Stimulated activated CD4-positive, alpha-beta T cell treated with anti-CD3 and anti-CD28 coated beads, Interleukin-12 subunit alpha, Interleukin-12 subunit beta, amount 100 ng/mL, for 48 hours (primary cell): ENCODE data around the gene RNU5D-1.

Experiments
- DNase-seq, 3 donors: peaks; one replicate each; pipeline ENCODE4 v3.0.0-alpha.2; 2020; ENCODE audit warnings: low read depth in 2 of 3, low spot score in 1 of 3

The RNU5D-1 gene

DNA sequence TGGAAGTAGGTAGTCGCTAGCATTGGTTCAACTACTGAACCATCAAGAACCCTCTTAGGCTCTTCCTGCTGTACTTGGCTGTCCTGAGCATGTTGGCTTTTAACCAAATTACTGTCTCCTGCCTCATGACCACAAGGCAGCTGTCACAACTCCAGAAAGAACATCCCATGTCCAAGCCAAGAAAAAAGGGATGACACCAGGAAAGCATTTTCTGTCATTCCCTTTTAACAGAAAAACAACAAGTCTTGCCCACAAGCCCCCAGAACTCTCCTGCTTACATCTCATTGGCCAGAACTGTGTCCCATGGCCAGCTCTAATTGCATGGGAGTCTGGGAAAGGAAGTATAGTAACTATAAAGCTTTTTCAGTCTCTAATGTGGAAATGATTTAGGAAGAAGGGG, 2.4 kb upstream of the RNU5D-1 start:
- no peak for DNase-seq

GRCh38 chr1:44724955-44725698, 5.8 kb downstream of the RNU5D-1 start:
- no peak for DNase-seq

DNA sequence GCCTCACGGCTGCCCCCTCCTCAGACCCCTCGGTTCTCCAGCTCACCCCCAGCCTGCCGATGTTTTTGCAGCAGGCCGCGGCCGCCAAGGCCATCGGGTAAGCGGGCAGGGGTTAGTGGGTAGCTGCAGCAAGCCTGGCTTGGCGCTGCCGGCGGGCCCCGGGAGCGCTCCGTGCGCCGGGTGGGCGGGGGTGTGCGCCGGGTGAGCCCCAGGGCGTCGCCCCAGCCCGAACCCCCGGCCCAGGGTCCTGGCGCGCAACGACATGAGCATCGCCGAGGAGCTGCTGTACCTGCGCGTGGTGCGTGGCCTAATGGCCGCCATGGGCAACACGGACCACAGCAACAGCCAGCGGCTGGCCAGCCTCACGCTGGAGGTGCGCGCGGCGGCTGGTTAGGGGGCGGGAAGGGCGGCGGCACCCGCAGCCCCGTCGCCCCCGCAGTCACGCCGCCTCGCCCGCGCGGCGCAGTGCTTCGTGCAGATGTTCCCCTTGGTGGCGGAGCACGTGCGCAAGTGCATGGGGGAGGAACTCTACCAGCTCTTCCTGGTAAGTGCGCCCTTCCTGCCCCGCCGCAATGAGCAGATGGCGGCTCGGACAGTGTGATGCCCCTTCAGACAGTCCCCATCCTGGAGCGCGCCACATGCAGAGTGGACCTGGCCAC, 6.5 kb downstream of the RNU5D-1 start:
- no peak for DNase-seq

DNA sequence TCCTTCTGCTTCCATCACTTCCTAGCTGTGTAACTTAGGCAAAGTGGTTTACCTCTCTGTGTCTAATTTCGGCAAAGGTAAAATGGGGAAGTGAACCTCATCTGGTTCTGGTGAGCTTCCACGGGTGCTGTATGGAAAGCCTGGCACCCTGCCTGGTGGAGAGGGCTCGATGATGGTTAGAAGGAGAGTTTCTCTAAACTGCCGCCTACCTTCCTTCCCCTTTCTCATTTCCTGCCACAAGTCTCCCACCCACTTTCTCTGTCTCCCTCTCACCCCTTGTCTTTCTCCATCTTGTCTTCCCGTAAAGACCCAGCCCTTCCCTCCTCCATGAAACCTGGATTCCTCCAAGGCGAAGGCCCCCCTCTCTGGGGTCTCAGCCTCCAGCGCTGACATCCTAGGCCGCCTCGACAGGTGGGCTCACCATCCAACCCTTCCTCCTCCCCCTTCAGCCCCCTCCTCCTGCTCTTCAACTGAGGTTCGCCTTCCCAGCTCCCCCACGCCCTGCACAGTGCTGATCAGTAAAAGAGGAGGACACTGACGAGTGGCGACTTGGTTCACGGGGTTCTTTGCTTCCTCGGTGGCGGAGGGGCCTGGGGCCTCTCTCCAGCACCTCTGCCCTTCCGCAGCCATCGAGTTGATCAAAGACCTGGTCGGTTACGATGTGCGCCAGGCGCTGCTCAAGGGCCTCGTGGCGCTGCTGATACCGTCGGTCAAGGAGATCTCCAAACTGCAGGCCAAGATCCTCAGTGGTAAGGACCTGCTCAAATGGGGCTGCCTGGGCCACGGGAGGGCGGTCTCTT, 7.3 kb downstream of the RNU5D-1 start:
- DNase-seq = peak in 2 of 3 donors; percentile 55 to 59

DNA sequence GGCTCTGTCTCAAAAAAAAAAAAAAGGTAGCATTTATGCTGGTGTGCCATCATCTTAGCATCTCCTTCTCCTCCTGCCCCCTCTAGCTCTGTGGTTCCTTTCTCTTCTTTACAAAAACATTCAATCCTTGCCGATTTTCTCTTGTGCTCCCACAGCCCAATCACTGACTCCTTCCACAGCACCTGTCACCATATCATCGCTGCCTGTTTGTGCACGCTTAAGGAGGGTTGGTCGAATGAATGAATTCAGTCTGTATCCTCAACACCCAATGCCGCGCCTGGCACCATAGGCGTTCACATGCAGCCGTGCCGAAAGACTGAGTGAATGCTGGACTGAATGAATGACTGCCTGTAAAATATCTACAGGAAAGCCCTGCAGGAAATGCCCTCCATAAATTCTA, 7.9 kb downstream of the RNU5D-1 start:
- DNase-seq = no peak

- peak; percentile 81 to 86 (median 82) for DNase-seq
These were observed 9.2 kb downstream of the RNU5D-1 start for GRCh38 chr1:44721485-44722361.

DNA sequence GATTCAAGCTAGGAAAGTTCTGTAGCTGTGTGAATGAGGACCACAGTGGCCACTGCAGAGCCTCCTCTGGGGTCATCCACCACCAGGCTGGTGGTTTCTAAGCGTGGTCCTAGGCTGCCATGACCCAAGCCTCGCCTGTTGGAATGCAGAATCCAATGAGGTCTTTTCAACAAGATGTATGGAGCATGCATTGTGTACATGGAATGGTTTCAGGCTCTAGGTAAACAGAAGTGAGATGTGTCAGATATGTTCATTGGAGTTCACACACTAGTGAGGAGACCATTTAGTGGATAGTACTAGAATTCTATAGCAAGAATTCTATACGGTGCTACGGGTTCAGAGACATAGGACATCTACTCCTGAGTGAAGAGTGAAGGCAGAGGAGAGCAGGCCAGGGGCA, 10.7 kb downstream of the RNU5D-1 start:
- no peak for DNase-seq

GRCh38 chr1:44719318-44719717, 11.7 kb downstream of the RNU5D-1 start:
- no peak for DNase-seq

DNA sequence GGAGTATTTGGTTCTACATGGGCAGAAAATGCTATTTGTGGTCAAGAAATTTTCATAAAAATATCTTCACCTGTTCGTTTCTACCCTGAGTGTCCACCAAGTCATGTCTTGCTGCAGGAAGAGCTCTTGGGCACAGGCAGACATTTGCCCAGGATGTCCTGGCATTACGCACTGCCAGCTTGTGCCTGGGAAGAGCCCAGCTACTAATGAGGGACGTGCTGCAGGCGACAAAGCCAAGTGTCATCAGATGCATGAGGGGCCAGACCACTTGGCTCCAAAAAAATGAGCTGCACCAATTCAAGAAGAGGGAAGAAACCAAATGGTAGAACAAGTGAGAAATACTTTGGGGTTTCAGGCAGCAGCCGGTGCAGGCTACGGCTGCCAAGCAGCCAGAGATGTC, 12.9 kb downstream of the RNU5D-1 start:
- no peak for DNase-seq

GRCh38 chr1:44717653-44718052, 13.3 kb downstream of the RNU5D-1 start:
- DNase-seq = no peak

DNA sequence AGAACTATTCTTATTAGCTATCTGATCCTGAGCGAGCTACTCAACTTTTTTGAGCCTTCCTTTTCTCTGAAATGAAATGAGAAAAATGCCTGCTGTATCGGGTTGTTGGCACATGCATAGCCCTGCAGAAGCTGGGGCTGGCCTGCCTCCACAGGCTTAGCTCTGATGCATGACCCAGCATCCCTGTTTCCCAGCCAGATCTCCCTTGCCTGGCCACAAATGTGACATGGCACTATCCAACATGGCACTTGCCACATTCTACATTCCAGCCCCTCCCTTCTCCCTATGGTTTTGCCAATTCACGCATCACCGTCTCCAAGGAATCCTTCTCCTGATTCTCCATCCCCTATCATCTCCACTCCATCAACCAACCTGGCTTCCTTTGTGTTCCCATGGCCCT, 13.8 kb downstream of the RNU5D-1 start:
- no peak for DNase-seq

- peak in 2 of 3 donors; percentile 35 to 74 for DNase-seq
These were observed 15.9 kb downstream of the RNU5D-1 start for GRCh38 chr1:44714944-44715571.

DNA sequence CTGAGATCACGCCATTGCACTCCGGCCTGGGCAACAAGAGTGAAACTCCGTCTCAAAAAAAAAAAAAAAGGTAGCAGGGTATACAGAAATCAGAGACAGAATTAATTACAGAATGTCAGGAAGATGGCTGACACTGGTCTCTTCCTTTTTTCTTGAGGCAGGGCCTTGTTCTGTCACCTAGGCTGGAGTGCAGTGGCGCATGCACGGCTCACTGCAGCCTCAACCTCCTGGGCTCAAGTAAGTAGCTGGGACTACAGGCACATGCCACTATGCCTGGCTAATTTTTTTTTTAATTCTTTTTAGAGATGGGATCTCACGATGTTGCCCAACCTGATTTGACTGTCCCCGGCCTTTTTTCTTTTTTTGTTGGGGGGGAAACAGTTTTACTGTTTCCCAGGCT, 16.4 kb downstream of the RNU5D-1 start:
- DNase-seq = no peak

DNA sequence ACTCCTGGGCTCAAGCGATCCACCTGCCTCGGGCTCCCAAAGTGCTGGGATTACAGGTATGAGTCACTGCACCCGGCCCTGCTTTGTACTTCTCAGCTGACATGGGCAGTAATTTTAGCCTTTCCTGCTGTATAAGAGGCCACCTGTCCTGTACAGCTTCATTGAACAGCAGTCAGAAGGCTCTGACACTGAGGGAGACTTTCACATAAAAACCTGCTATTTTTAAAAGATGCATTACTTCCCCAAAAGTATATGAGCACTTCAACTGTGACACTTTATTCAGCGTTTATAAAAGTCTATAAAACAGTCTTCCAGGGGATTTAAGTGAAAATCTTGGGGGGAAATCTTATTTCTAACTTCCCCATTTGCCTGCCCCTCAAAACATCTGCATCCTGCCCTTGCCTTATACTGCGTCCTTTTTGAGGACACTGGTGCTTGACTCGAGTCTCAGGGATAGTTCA, 17.6 kb downstream of the RNU5D-1 start:
- DNase-seq = no peak

GRCh38 chr1:44707959-44708831, 22.8 kb downstream of the RNU5D-1 start:
- DNase-seq = no peak

DNA sequence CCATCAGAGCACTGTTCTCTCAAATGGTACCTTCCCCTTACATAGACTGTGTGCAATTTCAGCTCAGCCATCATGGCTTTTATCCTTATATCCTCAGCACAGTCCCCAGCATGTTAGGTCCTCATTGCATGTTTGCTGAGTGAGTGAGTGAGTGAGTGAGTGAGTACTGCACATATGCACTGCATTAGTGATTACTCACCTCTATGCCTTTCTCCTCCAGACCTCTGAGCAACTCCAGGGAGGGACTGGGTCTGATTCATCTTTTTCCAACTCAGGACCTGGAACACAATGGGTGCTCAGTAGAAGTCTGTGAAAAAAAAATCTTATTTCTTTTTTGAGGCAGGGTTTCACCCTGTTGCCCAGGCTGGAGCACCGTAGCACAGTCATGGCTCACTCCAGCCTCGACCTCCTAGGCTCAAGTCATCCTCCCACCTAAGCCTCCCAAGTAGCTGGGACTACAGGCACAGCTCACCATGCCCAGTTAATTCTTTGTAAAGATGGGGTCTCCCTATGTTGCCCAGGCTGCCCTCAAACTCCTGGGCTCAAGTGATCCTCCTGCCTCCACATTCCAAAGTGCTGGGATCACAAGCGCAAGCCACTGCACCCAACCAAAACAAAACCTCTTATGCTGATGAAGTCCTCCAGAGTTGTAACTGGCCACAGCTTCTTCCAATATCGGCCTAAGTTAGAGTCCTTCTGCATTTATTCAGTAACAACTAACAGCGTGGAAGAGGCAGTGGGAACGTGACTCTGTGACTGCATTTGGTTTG, 23.7 kb downstream of the RNU5D-1 start:
- no peak for DNase-seq

DNA sequence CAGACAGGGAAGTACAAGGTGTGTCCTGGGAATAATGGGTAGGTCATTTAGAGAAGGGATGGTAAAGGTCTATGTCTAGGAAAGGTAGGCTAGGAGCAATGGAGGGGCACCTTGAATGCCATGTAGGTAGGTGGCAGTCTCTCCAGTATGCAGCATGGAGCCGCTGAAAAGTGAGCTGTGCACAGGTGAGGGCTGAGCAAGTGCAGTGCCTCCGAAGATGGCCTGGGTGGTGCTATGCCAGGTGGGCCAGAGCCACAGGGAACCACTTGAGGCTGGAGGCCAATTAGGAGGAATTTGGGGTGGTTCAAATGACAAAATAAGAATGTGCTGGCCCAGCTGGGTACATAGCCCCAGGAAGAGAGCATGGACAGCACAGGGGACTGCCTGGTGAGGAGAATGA, 25.0 kb downstream of the RNU5D-1 start:
- DNase-seq = no peak

GRCh38 chr1:44705470-44705869, 25.5 kb downstream of the RNU5D-1 start:
- DNase-seq = no peak

- DNase-seq = no peak
These were observed 29.8 kb downstream of the RNU5D-1 start for GRCh38 chr1:44701141-44701573.
